HCT116 (cell line): ENCODE data around the gene EVC2. TPM values are rescaled to one million over a fixed set of nuclear protein-coding genes. Genes with fewer than 3 reads are reported as not detected.

Experiments used
- ATAC-seq: fragments of 200-7000 bp; cut with Tn5 transposase; 2 replicates; pipeline ENCODE4 v1.9.1; 2020; ENCODE audit warnings: mild to moderate bottlenecking, moderate library complexity
- BruUV-seq: library from RNA; stranded (reverse); fragments of 400-500 nt; replicated peaks from 2 replicates; lab custom pipeline; 2021; lab: Mats Ljungman, UMichigan
- CTCF ChIA-PET: fragments of 300-600 bp; sonication (Branson Sonifier 250); formaldehyde crosslinking; loops from one replicate; lab custom pipeline; 2021; ENCODE audit warnings: antibody characterized with exemption; lab: Charles Lee
- POLR2A ChIA-PET: fragments of 300-600, 350-600 bp; sonication (Branson Sonifier 250); formaldehyde crosslinking; loops from one replicate; lab custom pipeline; 2021; ENCODE audit warnings: antibody characterized with exemption; lab: Charles Lee
- RAD21 ChIA-PET, 2 experiments: fragments of 300-600 bp; sonication (Branson Sonifier 250); formaldehyde crosslinking; loops; one replicate each; lab custom pipeline; 2023; ENCODE audit warnings: low total read pairs in 2 of 2; ENCODE audit not compliant: uncharacterized antibody in 2 of 2, unreplicated experiment in 2 of 2, low non-redundant PET in 1 of 2; lab: Charles Lee
- DNase-seq: peaks from one replicate; pipeline ENCODE4 v3.0.0-alpha.2; 2010; ENCODE audit warnings: low read depth, low spot score
- H2AFZ ChIP-seq: fragments of 200-600 bp; shearing (Covaris generic), sonication (generic); 2 replicates; pipeline ENCODE4 v1.6.1; 2017; ENCODE audit warnings: low read depth, mixed run types, mixed read lengths, antibody characterized with exemption, low read length; ENCODE audit not compliant: poor library complexity, severe bottlenecking
- H3K27ac ChIP-seq: 2 replicates; pipeline ENCODE4 v1.5.1; 2012; ENCODE audit warnings: low read depth, low read length
- H3K27me3 ChIP-seq: fragments of 200-600 bp; sonication (generic); 2 replicates; pipeline ENCODE4 v1.6.1; 2016; ENCODE audit warnings: mixed run types, low read length, mixed read lengths; ENCODE audit not compliant: insufficient read depth
- H3K36me3 ChIP-seq, 2 experiments: fragments of 200-500 bp in 1 of 2; fragments of 200-600 bp in 1 of 2; sonication (Bioruptor generic) in 1 of 2; sonication (generic) in 1 of 2; 2 replicates each; pipeline versions ENCODE4 v1.5.1 to v1.6.1; 2014 to 2016; ENCODE audit warnings: low read length in 2 of 2, inconsistent platforms in 1 of 2, mixed read lengths in 1 of 2, mixed run types in 1 of 2; ENCODE audit not compliant: insufficient read depth in 2 of 2, control insufficient read depth in 1 of 2
- H3K4me1 ChIP-seq, 2 experiments: fragments of 200-600 bp in 1 of 2; sonication (generic) in 1 of 2; 2 replicates each; pipeline versions ENCODE4 v1.5.1 to v1.6.1; 2012 to 2017; ENCODE audit warnings: low read length in 2 of 2, inconsistent platforms in 1 of 2, mild to moderate bottlenecking in 1 of 2, mixed read lengths in 1 of 2, mixed run types in 1 of 2, moderate library complexity in 1 of 2; ENCODE audit not compliant: insufficient read depth in 2 of 2, control insufficient read depth in 1 of 2
- H3K4me2 ChIP-seq: fragments of 200-600 bp; sonication (generic); 2 replicates; pipeline ENCODE4 v1.6.1; 2017; ENCODE audit warnings: mixed run types, low read length, mixed read lengths
- H3K4me3 ChIP-seq, 2 experiments: fragments of 200-600 bp in 1 of 2; sonication (generic) in 1 of 2; replicated peaks in 1 of 2; 2 replicates each; pipeline ENCODE4 v1.5.1; 2011 to 2016; ENCODE audit warnings: low read length in 2 of 2, control low read depth in 1 of 2, low read depth in 1 of 2, mild to moderate bottlenecking in 1 of 2, mixed read lengths in 1 of 2, mixed run types in 1 of 2
- H3K79me2 ChIP-seq: fragments of 200-600 bp; sonication (generic); 2 replicates; pipeline ENCODE4 v1.6.1; 2017; ENCODE audit warnings: mild to moderate bottlenecking, mixed run types, low read length, moderate library complexity, mixed read lengths; ENCODE audit not compliant: insufficient read depth
- H3K9ac ChIP-seq: fragments of 200-600 bp; sonication (generic); 2 replicates; pipeline ENCODE4 v1.6.1; 2016; ENCODE audit warnings: low read length, mixed read lengths
- H3K9me2 ChIP-seq: fragments of 200-600 bp; sonication (generic), shearing (Covaris generic); 2 replicates; pipeline ENCODE4 v1.6.1; 2017; ENCODE audit warnings: mixed run types, mild to moderate bottlenecking, moderate library complexity; ENCODE audit not compliant: insufficient read depth
- H3K9me3 ChIP-seq, 2 experiments: fragments of 200-500 bp in 1 of 2; fragments of 200-600 bp in 1 of 2; sonication (Bioruptor generic) in 1 of 2; sonication (generic) in 1 of 2; 2 replicates each; pipeline ENCODE4 v1.6.1; 2014 to 2017; ENCODE audit warnings: low read length in 2 of 2, mixed read lengths in 2 of 2, inconsistent platforms in 1 of 2, low read depth in 1 of 2, mild to moderate bottlenecking in 1 of 2, mixed run types in 1 of 2, moderate library complexity in 1 of 2; ENCODE audit not compliant: control insufficient read depth in 1 of 2, insufficient read depth in 1 of 2
- H4K20me1 ChIP-seq: fragments of 200-600 bp; sonication (generic), shearing (Covaris generic); 2 replicates; pipeline ENCODE4 v1.6.1; 2017; ENCODE audit warnings: mixed run types, mild to moderate bottlenecking, moderate library complexity; ENCODE audit not compliant: insufficient read depth
- CBX3 ChIP-seq: IDR thresholded peaks from 2 replicates; pipeline ENCODE4 v1.6.1; 2012; ENCODE audit warnings: low read depth
- CEBPB ChIP-seq: IDR thresholded peaks from 2 replicates; pipeline ENCODE4 v1.6.1; 2012; ENCODE audit warnings: low read depth
- EGR1 ChIP-seq: IDR thresholded peaks from 2 replicates; pipeline ENCODE4 v1.6.1; 2012; ENCODE audit warnings: low read depth
- ELF1 ChIP-seq: IDR thresholded peaks from 2 replicates; pipeline ENCODE4 v1.6.1; 2012; ENCODE audit warnings: low read depth, borderline replicate concordance
- EZH2 ChIP-seq: fragments of 200-600 bp; sonication (generic); IDR thresholded peaks from 2 replicates; pipeline ENCODE4 v1.6.1; 2017; ENCODE audit warnings: antibody characterized with exemption, mixed run types
- EZH2phosphoT487 ChIP-seq: fragments of 200-600 bp; IDR thresholded peaks from 2 replicates; pipeline ENCODE4 v1.6.1; 2018; ENCODE audit warnings: antibody characterized with exemption, borderline replicate concordance
- FOSL1 ChIP-seq: IDR thresholded peaks from 2 replicates; pipeline ENCODE4 v1.6.1; 2012; ENCODE audit warnings: low read depth
- JUND ChIP-seq: IDR thresholded peaks from 2 replicates; pipeline ENCODE4 v1.6.1; 2012
- POLR2A ChIP-seq: IDR thresholded peaks from 2 replicates; pipeline ENCODE4 v1.7.0; 2011; ENCODE audit warnings: borderline replicate concordance; ENCODE audit not compliant: insufficient read depth, insufficient read length; ENCODE audit errors: extremely low read depth
- POLR2AphosphoS5 ChIP-seq: IDR thresholded peaks from 2 replicates; pipeline ENCODE4 v1.6.1; 2011; ENCODE audit warnings: mild to moderate bottlenecking, low read depth, low read length, moderate library complexity
- RAD21 ChIP-seq: IDR thresholded peaks from 2 replicates; pipeline ENCODE4 v1.6.1; 2012; ENCODE audit warnings: low read depth, mild to moderate bottlenecking
- SIN3A ChIP-seq: IDR thresholded peaks from 2 replicates; pipeline ENCODE4 v1.6.1; 2012; ENCODE audit warnings: low read depth
- SP1 ChIP-seq: IDR thresholded peaks from 2 replicates; pipeline ENCODE4 v1.6.1; 2012; ENCODE audit warnings: low read depth
- SRF ChIP-seq: IDR thresholded peaks from 2 replicates; pipeline ENCODE4 v1.6.1; 2012; ENCODE audit warnings: low read depth
- TCF7L2 ChIP-seq: IDR thresholded peaks from 2 replicates; pipeline ENCODE4 v1.7.0; 2011; ENCODE audit warnings: borderline replicate concordance, inconsistent platforms; ENCODE audit not compliant: insufficient read depth, insufficient read length; ENCODE audit errors: extremely low read depth
- YY1 ChIP-seq: IDR thresholded peaks from 2 replicates; pipeline ENCODE4 v1.6.1; 2011; ENCODE audit warnings: low read length, low read depth, moderate library complexity, mild to moderate bottlenecking; ENCODE audit not compliant: insufficient replicate concordance; ENCODE audit errors: extremely low read depth
- ZFX ChIP-seq: fragments of 450-650 bp; IDR thresholded peaks from 2 replicates; pipeline ENCODE4 v1.6.1; 2017
- intact Hi-C: fragments of 100-400 bp; cut with micrococcal nuclease; formaldehyde crosslinking; loops from 2 replicates; pipeline ENCODE4 v1.10.0; 2022
- total RNA-seq: library from RNA; stranded (reverse); gene quantifications from one replicate; pipeline ENCODE4 v1.2.1, GENCODE V29; 2021; ENCODE audit not compliant: unreplicated experiment
- TF ChIP-seq, protein P1 (sequence below): IDR thresholded peaks from 2 replicates; pipeline ENCODE4 v1.6.1; 2011; ENCODE audit warnings: mild to moderate bottlenecking, low read length, moderate library complexity; ENCODE audit not compliant: insufficient replicate concordance; ENCODE audit errors: extremely low read depth
- TF ChIP-seq, protein P2 (sequence below): IDR thresholded peaks from 2 replicates; pipeline ENCODE4 v1.6.1; 2012; ENCODE audit warnings: low read depth

EVC2 gene
- total RNA-seq, 1 experiment from 2014 or later, result not detected

DNA sequence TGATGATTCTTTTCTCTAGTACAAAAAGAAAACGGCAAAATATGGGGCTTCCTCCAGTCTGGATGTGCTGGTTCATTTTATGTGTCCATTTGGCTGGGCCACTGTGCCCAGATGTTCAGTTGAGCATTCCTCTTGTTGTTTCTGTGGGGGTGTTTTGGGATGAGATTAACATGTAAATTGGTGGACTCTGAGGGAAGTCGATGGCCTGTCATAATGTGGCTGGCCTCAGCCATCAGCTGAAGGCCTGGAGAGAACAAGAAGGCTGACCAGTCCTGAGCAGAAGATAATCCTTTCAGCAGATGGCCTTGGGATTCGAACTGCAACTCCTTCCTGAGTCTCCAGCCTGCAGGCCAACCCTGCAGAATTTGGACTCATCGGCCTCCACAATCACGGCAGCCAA lies 136.7 kb downstream of the EVC2 start (continued):
- TF ChIP-seq, protein P1, sequence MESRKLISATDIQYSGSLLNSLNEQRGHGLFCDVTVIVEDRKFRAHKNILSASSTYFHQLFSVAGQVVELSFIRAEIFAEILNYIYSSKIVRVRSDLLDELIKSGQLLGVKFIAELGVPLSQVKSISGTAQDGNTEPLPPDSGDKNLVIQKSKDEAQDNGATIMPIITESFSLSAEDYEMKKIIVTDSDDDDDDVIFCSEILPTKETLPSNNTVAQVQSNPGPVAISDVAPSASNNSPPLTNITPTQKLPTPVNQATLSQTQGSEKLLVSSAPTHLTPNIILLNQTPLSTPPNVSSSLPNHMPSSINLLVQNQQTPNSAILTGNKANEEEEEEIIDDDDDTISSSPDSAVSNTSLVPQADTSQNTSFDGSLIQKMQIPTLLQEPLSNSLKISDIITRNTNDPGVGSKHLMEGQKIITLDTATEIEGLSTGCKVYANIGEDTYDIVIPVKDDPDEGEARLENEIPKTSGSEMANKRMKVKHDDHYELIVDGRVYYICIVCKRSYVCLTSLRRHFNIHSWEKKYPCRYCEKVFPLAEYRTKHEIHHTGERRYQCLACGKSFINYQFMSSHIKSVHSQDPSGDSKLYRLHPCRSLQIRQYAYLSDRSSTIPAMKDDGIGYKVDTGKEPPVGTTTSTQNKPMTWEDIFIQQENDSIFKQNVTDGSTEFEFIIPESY, result no peak
- TF ChIP-seq JUND (no peak), YY1 (no peak)

DNA sequence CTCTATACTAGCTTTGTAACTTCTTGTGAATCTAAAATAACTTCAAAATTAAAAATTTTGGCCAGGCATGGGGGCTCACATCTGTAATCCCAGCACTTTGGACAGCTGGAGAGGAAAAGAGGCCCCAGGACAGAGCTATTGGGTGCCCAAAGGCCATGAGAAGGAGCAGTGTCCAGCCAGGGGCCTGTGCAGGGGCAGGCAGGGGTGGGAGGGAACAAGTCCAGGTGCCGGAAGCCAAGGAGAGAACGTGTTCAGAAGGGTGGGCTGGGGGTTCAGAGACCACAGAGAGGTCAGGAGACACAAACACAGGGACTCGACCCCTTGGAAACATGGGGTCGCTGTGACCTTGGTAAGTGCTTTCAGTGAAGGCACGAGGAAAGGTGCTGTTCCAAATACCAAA lies 138.9 kb downstream of the EVC2 start:
- no peaks in the 10 kb centered on the region for H3K9me3 ChIP-seq
- CTCF ChIA-PET, result no interaction called here
- H3K27me3 ChIP-seq, result peaks cover 26% of the 10 kb centered on the region; the same call in 1 of the 2 replicates
- no peak overlapping the region for H2AFZ ChIP-seq
- TF ChIP-seq JUND, result no peak
- no peak for TF ChIP-seq CEBPB
- no peak for TF ChIP-seq ELF1
- no peak for TF ChIP-seq RAD21
- TF ChIP-seq SP1, result no peak
- no peak for TF ChIP-seq EGR1
- TF ChIP-seq EZH2, result no peak
- TF ChIP-seq SRF, result no peak
- TF ChIP-seq SIN3A, result no peak
- no peak for TF ChIP-seq POLR2A
- TF ChIP-seq, protein P2, sequence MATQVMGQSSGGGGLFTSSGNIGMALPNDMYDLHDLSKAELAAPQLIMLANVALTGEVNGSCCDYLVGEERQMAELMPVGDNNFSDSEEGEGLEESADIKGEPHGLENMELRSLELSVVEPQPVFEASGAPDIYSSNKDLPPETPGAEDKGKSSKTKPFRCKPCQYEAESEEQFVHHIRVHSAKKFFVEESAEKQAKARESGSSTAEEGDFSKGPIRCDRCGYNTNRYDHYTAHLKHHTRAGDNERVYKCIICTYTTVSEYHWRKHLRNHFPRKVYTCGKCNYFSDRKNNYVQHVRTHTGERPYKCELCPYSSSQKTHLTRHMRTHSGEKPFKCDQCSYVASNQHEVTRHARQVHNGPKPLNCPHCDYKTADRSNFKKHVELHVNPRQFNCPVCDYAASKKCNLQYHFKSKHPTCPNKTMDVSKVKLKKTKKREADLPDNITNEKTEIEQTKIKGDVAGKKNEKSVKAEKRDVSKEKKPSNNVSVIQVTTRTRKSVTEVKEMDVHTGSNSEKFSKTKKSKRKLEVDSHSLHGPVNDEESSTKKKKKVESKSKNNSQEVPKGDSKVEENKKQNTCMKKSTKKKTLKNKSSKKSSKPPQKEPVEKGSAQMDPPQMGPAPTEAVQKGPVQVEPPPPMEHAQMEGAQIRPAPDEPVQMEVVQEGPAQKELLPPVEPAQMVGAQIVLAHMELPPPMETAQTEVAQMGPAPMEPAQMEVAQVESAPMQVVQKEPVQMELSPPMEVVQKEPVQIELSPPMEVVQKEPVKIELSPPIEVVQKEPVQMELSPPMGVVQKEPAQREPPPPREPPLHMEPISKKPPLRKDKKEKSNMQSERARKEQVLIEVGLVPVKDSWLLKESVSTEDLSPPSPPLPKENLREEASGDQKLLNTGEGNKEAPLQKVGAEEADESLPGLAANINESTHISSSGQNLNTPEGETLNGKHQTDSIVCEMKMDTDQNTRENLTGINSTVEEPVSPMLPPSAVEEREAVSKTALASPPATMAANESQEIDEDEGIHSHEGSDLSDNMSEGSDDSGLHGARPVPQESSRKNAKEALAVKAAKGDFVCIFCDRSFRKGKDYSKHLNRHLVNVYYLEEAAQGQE, result no peak
- no peak for TF ChIP-seq YY1
- TF ChIP-seq ZFX, result no peak
- TF ChIP-seq, protein P1, result no peak
- no peak for TF ChIP-seq FOSL1
- TF ChIP-seq EZH2phosphoT487, result no peak
- no peak for TF ChIP-seq TCF7L2
- no peak for TF ChIP-seq CBX3
- no peak for TF ChIP-seq POLR2AphosphoS5
- TF ChIP-seq, all 23 proteins: peak for 0
- H3K4me1 ChIP-seq, result no peaks in the 10 kb centered on the region
- no TSS peak for BruUV-seq
- H3K27ac ChIP-seq, result no peak overlapping the region
- H3K4me2 ChIP-seq, result no peak overlapping the region
- ChIA-PET POLR2A (no interaction called here), RAD21 (no interaction called here)
- no peaks in the 10 kb centered on the region for H3K9me2 ChIP-seq
- ATAC-seq (no peak), DNase-seq (no peak)
- intact Hi-C loops, result no loop called here
- no peaks in the 10 kb centered on the region for H3K36me3 ChIP-seq
- no peak overlapping the region for H3K4me3 ChIP-seq
- H3K79me2 ChIP-seq, result no peaks in the 10 kb centered on the region
- no peak overlapping the region for H3K9ac ChIP-seq
- H4K20me1 ChIP-seq, result no peaks in the 10 kb centered on the region
